NCI-H510A (cell line): ENCODE results near the gene ANGEL1.

Experiments
- DNase-seq: peaks from one replicate; lab custom pipeline; 2025; lab: John Stamatoyannopoulos, UW

Gene ANGEL1

DNA sequence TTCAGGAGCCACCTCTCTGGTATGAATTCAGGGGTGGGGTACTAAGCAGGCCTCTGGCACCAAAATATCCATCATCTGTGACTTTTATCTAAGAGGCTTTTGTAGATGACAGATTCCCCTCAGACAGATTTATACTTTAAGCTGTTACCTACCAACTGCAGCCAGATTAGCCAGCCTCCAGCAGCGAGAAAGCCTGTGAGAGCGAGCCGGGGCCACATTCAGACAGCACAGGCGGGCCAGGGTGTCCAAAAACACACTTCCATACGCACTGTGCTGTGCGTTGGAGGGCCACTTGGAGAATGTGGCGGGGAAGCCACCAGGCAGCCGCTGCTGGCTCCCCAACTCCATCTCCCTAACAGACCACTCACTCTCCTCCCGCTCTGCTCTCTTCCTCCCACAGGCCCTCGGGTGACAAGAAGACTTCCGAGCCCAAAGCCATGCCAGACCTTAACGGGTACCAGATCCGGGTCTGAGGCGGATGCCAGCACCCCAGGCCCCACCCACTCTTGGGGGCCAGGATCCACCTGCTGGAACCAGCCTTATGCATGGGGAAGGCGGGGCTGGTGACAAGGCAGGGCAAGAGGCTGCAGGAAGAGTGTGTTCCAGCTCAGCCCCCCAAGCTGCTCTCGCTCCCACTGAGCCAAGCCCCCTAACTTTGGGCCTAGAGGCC lies 34.0 kb downstream of the ANGEL1 start:
- no peak for DNase-seq

DNA sequence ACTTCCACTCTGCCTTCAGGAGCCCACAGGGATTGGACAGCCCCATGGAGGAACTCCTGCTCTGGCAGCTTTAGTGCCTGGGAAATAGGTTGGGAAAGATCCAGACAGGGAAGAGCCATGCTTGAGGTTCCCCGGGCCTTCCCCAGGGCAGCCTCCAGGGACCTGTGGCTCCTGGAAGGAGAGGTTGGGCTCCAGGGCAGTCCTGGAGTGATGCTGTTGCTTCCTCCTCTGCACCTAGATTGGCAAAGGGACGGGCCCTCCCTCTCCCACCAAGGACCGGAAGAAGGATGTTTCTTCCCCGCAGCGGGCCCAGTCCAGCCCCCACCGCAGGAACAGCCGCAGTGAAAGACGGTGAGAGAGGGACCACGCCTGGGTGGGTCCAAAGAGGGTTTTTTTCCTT lies 35.0 kb downstream of the ANGEL1 start:
- DNase-seq, result no peak

DNA sequence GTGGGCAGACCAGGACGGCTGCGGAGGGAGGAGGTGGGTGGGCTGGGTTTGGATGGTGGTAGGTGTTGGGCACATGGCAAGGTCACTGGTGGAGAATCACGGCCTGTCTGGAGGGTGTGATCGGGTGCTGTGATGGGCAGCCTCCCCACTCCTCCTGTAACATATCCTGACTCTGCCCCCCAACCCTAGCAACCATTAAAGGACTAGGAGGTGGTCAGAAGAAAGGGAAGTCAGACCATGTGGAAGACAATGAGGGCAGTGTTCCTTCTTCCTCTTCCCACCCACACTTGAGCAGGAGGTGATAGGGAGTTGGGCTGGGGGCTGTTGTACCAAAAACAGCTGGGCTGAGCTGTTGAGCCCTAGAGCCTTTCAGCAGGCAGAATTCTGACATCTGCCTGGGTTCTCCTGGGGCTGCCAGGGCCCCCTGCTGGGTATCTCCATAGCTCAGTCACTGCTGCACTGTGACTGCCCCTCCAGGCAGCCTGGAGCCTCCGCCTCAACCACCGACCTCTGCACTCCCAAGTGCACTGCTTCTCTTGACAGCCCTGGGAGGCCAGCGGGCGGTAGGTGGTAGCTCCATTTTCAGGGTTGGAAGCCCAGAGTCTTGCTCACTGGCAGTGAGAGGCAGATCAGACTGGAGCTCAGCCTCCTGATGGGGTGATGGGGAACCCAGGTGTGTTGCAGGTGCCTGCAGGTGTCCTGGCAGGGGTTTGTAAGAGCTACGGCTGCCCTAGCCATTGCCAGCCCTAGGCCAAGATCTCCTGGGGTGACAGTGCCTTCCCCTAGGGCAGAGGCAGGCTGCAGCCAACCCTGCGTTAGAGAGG lies 36.0 kb downstream of the ANGEL1 start:
- DNase-seq, result no peak

DNA sequence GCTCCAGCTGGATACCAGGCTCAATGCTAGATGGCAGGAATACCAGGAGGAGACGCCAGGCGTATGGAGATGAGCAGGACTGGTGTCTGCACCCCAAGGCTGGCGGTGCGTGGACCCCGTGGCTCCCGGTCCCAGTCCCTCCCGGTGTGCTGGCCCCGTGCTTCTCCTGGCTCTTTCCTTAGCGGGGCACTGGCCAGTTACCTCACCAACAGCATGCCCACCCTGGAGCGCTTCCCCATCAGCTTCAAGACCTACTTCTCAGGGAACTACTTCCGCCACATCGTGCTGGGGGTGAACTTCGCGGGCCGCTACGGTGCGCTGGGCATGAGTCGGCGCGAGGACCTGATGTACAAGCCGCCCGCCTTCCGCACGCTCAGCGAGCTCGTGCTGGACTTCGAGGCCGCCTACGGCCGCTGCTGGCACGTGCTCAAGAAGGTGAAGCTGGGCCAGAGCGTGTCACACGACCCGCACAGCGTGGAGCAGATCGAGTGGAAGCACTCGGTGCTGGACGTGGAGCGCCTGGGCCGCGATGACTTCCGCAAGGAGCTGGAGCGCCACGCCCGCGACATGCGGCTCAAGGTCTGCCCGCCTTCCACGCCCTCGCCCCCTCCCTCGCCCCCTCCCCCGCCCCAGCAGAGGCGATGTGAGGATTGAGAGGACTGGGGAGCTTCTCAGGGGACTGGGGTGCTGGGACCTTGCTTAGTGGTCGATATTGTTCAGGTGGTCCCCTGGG lies 36.8 kb downstream of the ANGEL1 start:
- DNase-seq, result no peak

DNA sequence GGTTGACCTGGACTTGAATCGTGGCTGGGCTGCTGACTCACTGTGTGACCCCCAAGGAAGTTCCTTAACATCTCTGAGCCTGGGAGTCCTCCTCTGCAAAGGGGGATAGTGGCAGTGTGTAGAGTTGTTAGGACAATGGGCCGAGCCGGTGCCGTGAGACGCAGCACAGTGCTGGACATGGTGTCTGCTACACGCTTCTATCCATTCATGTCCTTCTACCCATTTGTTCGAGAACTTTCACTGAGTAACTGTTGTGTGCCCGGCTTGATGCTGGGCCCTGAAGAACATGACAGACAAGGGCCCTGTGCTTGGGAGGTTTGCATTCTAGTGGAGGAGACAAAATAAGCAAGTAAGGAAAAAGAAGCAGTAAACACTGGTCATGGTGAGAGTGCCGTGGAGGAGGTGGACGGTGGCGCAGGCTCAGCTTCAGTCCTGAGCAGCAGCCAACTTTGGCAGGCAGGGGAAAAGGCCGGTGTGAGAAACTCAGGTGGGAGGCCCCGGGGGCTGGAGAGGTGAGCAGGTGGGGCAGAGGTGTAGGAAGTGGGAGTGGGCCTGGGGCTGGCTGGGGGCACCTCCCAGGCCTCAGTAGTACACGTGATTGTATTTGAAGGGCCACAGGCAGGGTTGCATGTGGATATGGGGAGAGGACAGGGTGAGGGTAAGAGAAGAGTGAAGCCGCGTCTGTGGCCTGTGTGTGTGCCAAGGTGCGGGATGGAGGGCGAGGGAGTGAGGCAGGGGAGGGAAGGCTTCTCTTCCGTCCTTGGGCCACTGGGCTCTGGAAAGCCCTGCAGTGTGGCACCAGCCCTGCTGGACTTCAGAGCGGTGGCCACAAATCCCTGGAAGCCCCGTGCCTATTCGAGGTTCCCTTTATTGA lies 37.6 kb downstream of the ANGEL1 start:
- no peak for DNase-seq

DNA sequence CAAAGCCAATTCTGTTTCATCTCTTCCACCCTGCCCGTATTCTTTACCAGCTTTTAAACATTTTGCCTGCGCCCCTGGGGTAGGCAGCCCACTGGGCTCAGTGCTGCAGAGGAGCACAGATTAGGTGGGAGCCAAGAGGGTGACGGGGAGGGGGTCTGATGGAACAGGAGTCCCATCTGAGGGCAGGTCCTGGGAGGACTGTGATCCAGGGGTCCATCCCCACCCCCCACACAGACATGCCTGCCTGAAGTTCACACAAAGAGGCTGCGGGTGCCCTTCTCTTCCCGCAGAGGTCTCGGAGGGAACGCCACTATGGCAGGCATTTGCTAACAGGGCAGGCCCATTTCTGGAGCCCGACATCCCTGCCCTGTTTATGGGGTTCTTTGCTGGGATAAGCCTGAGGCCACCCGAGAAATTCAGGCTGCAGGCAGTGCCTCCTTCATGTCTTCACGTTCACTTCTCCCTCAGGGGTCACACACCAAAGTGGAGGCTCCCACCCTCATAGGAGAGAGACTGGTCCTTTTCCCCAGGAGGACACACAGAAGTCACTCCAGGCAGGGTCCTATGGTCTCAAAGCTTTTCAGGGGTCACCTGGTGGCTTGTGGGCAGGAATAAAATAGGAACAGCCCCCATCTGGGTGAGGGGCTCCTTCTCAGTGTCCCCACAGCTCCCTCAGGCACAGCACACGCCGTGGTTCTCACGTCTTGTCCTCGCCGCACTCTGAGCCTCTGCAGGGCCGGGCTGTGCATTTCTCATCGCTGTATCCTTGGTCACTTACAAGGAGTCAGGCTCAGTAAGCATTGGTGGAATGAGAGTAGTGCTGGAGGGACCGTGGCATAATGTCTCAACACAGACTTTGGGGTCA lies 38.5 kb downstream of the ANGEL1 start:
- no peak for DNase-seq

DNA sequence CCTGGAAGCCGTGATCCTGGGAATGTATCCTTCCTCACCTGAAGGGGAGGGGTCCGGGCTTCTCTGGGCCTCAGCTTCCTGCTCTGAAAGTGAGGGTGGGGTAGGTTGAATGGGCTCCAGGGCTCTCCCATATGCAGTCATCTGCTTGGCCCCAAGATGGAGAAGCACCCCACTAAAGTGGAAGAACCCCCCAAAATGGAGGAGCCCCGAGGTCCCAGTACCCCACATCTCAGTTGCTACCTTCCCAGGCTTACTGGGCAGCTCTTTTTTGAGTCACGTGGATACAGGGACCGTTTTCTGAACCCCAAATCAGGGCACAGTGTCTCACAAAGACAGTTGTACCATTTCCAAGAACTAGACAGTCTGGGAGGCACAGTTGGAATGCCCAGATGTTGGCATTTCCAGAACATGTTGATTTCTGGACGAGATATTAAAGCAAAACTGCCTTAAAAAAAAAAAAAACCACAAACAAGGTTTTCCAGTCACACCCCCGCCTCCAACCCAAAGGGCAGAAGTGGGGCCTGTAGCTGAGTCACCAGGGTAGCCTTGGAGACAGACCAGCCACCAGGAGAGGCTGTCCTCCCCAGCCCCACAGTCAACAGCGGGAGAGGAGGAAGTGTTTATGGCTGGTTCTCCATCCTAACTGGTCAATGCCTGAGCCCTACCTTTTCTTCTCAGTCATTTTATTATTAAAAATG lies 39.3 kb downstream of the ANGEL1 start:
- no peak for DNase-seq

DNA sequence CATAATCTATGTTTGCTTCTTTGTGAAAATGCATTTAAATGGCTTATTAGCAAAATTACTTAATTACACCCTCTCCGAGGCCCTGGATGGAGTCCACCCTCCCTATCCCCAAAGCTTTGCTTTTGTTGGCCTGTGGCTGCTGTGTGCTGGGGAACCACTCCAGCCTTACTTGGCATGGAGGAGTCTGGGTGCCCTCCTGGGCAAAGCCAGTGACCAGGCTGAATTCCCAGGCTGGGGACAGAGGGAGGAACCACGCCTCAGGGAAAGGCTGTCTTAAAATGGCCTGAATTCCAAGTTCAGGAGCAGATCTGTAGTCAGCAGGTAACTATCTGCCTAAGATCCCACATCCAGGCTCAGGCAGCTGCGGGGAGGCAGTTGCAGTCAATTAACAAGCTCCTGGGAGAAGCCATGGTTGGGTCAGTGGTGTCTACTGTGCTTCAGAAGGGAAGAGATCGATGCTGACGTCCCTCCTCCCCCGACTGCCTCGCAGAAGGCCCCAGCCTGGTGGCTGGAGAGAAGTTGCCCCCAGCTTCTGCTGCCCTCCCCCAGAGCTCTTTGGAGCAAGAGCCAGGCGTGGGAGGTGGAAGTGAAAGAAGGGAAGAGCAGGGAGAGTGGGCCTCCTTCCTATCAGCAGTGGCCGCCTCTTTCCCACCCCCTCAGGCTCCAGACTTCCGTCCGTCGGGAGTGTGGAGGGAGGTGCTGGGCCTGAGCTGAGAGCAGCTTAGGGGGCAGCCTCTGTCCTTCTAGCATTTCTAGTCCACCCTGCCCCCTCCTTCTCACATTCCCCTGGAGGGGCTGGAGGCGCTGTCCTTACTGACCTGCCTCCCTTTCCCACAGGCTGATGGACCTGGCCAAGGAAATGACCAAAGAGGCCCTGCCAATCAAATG lies 40.1 kb downstream of the ANGEL1 start:
- no peak for DNase-seq

DNA sequence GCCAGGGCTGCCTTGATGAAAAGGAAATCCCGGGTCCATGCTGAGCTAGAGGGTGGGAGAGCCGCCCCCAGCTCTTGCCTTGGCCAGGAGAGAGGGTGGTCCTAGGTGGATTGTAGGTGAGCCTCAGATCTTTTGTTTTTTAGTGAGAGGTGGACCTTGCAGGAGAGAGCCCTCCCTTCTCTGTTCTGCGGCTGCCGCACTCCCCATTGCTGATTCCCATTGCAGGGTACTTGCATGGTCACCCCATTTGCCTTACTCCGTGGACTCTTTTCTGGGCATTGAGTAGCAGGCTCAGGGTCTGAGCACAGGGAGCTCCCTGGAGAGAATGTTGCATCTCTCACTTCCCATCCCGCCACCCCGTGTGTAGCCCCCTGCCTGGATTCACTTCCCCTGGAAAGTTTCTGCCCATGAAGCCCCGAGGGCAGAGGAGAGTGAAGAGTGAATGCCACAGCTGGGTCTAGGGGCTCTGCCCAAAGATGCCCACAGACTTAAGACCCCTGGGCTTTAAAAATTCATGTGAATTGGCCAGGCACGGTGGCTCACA lies 41.2 kb downstream of the ANGEL1 start:
- DNase-seq, result no peak

DNA sequence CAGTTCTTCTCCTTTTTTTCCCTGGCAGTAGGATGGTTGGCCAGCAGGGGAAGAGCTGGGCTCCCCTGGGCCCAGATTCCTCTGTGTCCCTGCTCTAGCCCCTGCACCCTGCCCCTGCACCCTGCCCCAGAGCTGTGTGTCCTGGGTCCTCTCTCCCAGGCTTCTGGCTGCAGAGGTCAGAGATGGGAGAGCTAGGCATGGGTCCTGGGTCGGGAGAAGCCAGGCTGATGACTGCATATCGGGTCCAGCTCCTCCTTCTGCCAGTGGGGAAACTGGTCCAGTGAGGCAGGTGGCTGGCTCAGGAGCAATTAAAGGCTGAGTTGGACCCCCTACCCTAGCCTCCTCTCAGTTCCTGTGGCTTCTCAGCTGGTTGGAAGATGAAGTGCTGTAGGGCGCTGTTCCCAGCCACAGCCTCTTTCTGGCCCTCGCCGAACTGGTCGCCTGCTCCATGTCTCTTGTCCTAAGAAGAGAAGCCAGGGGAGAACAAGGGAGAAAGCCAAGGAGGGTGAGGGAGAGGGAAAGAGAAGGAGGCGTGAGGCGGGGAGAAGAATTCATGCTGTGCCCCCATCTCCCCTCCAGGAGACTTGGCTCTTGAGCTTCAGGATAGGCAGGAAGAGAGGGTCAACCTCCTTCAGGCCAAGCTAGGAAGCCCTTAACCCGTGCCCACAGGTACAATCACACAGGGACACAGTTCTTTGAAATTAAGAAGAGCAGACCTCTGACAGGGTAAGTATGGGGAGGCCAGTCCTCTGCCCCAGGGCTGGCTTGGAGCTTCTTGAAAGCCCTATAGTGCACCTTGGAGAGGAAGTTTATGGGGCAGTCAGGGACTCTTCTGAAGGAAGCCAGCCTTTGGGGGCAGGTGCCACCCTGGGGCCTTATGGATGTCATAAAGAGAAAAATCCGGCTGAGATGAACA lies 41.9 kb downstream of the ANGEL1 start:
- DNase-seq, result no peak

DNA sequence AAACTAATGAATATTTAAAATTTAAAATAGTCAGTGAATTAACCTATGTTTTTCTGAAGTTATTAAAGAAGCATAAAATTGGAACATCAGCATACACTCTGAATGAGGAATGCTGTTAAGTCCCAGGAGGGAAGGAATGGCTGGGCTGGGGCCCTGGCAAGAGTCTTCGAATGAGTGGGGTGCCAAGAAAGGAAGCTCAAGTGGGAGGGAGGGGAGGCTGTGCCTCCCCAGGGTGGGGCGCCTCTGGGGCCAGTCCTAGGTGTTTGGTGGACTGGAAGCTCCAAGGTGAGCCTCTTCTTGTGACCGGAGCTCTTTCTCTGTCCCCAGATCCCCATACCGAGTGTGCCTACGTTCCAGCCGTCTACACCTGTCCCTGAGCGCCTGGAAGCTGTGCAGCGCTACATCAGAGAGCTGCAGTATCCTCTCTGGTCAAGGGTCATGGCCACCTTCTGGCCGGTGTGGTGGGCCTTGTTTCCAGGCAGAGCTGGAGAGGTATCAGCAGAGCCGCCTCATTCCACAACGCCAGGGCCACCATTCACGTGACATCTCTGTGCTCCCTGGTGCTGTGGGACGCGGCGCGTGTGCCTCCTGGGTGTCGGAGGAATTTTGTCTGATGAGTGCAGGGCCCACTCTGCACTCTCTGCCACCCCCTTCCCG lies 42.9 kb downstream of the ANGEL1 start:
- no peak for DNase-seq

DNA sequence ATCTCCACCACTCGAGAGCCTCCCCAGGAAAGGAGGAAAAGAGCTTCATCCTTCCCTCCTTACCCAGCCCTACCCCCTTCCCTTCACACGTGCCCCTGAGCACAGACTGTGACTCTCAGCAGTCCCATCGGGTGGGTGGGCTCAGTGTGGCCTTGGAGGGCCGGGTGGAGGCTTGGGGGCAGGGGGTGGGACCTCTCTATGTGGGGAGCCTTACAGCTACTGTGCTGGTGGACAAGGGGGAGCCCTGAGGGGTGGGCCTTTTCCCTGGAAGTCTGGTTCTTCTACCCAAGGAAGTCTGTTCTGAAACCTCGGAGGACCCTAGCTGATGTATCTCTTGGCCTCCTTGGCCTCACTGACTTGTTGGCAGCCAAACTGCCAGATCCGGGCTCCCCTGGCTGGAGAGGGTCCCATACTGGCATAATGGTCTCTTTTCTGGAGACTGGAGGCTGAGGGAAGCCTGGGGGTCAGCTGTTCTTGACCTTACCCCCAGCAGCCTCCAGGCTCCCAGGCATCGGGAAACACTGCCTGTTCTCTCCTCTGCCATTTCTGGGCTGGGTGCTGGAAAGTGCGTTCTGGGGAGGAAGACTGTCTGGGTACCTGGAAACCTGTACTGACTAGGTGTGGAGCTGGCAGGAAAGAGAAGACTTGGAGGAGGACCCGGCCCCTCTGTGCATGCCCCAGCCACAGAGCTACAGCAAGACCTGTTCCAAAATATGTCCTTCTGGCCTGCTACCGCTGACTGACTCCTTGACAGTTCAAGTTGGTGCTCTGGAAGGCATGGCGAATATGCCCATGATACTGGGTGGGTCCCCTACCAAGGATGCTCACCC lies 43.8 kb downstream of the ANGEL1 start:
- DNase-seq, result no peak

DNA sequence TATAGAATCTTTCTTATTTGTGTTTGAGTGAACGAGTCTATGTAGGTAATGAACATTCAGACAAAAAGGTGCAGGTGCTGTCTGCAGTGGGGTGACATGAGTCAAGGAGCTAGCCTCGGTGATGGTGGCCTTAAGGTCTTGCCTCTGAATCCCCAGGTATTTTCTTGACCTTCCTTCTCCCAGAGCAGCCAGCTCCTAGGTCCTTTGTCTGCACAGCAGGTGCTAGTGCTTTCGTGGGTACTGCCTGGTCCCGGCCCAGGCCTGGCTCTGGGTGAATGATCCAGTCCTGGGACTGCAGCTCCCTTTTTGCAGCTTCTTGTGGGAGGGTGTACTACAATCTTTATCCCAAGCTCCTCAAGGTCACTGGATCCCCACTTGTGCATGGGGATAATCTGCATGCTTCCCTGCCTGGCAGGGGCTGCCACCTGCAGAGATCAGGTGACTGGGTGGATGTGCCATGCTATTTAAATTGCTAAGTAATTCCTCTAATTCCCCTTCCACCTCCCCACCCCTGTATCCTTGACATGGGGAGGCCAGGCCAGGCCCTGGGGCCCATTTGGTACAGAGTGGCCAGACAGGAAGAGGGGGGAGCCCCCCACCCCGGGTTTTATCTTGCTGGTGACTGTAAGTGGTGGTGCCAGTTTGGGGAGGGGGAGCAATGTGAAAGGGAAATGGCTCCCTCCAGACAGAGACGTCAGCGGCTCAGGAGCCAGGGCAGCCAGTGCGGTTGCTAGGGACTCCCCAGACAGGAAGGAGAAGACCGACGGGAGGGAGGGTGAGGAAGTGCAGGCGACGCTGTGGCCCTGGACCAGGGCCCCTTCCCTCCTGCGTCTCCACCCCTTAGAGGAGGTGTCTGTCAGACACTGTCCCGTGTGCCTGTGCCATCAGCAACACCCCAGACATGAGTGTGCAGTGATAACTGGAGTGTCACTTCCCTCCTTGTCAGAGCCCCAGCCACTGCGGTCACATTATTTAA lies 44.7 kb downstream of the ANGEL1 start:
- peak; percentile 32 for DNase-seq

DNA sequence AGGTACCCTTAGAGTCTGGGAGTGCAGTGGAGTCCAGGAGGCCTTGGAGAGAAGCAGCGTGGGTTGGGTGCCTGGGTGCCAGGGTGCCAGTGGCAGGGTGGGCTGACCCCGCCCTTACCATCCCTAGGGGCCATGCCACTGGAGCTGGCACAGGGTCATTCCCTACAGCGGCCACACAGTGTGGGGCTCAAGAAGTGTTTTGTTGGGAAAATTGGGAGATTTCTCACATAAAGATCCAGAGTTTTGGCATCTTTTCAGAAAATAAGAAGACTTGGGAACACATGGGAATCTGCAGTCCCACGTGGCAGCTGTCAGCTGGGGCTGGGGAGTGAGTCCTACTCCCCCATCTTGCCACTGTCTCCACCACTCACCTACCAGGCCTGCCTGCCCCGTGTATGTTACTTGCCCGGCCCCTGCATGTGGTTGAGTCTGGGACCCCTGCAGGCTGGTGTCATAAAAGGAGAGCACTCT lies 47.2 kb downstream of the ANGEL1 start:
- no peak for DNase-seq
